Esophagus squamous epithelium (tissue), 4 donors: ENCODE results near the gene TSBP1.

Experiments used
- POLR2A ChIP-seq, 4 donors: fragments of 450-650 bp; IDR thresholded peaks; one replicate each; pipeline ENCODE4 v1.6.1; 2017; ENCODE audit warnings: antibody characterized with exemption in 4 of 4, mild to moderate bottlenecking in 4 of 4, moderate library complexity in 3 of 4
- TF ChIP-seq, protein P1 (sequence below), 6 experiments: fragments of 450-650 bp in 4 of 6; fragments of 200-600 bp in 2 of 6; sonication (generic) in 2 of 6; IDR thresholded peaks; one replicate each; pipeline ENCODE4 v1.5.1; 2016 to 2019; ENCODE audit warnings: antibody characterized with exemption in 6 of 6, mild to moderate bottlenecking in 4 of 6, moderate library complexity in 4 of 6

DNA sequence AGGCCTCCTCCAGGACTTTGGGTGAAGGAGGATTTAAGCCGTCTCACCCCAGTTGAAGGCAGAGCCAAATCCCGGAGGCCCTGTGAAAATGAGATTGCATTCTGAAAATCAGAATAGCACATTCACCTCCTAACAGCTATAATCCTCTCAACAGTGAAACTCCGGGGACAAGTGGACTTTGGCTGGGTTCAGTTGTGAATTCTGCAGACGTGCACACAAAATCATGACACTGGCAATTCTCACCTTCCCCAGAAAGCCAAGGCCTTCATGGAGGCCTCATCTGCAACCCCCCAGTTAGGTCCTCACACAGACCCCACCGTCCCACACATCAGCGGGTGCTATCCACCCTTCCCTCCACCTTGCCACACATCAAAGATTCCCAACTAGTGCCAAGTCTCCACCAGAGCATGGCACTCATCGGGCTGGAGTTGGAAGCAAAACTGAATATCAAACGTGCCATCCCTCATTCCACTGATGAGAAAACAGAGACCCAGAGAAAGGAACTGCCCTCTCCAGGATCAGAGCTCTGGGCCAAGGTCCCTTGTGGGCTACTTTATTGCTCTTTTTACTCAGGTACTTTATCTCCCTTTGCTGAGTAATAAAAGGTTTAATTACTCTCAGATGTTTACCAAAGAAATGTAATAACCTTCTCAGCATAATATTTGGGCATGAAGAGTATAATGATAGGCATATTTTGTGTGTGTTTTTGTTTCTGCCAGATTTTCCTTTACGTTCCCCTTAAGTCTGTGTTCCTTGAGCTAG is 40.0 kb upstream of the TSBP1 start:
- TF ChIP-seq, protein P1, sequence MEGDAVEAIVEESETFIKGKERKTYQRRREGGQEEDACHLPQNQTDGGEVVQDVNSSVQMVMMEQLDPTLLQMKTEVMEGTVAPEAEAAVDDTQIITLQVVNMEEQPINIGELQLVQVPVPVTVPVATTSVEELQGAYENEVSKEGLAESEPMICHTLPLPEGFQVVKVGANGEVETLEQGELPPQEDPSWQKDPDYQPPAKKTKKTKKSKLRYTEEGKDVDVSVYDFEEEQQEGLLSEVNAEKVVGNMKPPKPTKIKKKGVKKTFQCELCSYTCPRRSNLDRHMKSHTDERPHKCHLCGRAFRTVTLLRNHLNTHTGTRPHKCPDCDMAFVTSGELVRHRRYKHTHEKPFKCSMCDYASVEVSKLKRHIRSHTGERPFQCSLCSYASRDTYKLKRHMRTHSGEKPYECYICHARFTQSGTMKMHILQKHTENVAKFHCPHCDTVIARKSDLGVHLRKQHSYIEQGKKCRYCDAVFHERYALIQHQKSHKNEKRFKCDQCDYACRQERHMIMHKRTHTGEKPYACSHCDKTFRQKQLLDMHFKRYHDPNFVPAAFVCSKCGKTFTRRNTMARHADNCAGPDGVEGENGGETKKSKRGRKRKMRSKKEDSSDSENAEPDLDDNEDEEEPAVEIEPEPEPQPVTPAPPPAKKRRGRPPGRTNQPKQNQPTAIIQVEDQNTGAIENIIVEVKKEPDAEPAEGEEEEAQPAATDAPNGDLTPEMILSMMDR (IDR thresholded peaks at IDR 0.05), result no peak
- no peak for TF ChIP-seq POLR2A (IDR thresholded peaks at IDR 0.05)
